Measurements from ENCODE around the gene SUN2.
"Not testable (repeated sequence)": the region's sequence is repeated elsewhere in the genome, so short reads cannot be mapped to it uniquely, and the experiment has no call there.

Gene SUN2

GRCh38 chr22:38755911-38756532 lies at the start of gene SUN2:
TSS of gene SUN2 (minus strand) at chr22:38755998. CDS start at chr22:38752628, 3,370 bp downstream.
- H3K36me3 Mint-ChIP-seq (ENCODE audit: low read depth): peaks cover 42% of the 10 kb centered on the region
- H3K9me3 Mint-ChIP-seq: no peaks in the 10 kb centered on the region
- peak; percentile 95 for DNase-seq
- peak within 1 kb of the TSS; percentile 88 for H3K4me3 Mint-ChIP-seq
- H3K27ac Mint-ChIP-seq: peak within 1 kb of the TSS; percentile 99
- H3K4me1 Mint-ChIP-seq (ENCODE audit: low read depth): peaks cover 62% of the 10 kb centered on the region
- H3K27me3 Mint-ChIP-seq: no peaks in the 10 kb centered on the region

GRCh38 chr22:38805041-38805593 lies 49.3 kb upstream of the SUN2 start:
- H3K4me1 Mint-ChIP-seq (ENCODE audit: low read depth); DNase-seq; H3K36me3 Mint-ChIP-seq (ENCODE audit: low read depth); H3K9me3 Mint-ChIP-seq; H3K27ac Mint-ChIP-seq; H3K4me3 Mint-ChIP-seq: not testable (repeated sequence)
- H3K27me3 Mint-ChIP-seq: peaks cover 11% of the 10 kb centered on the region

GRCh38 chr22:38802671-38803121 lies 46.9 kb upstream of the SUN2 start:
- peaks cover 11% of the 10 kb centered on the region for H3K4me1 Mint-ChIP-seq (ENCODE audit: low read depth)
- H3K4me3 Mint-ChIP-seq: no peak overlapping the region
- H3K27me3 Mint-ChIP-seq: peaks cover 11% of the 10 kb centered on the region
- no peak for DNase-seq
- peaks cover 5% of the 10 kb centered on the region for H3K9me3 Mint-ChIP-seq
- no peaks in the 10 kb centered on the region for H3K36me3 Mint-ChIP-seq (ENCODE audit: low read depth)
- H3K27ac Mint-ChIP-seq: no peak overlapping the region

GRCh38 chr22:38799265-38800002 lies 43.6 kb upstream of the SUN2 start:
- no peak for DNase-seq
- Mint-ChIP-seq H3K9me3 (peaks cover 5% of the 10 kb centered on the region), H3K4me1 (ENCODE audit: low read depth) (peaks cover 17% of the 10 kb centered on the region), H3K27ac (no peak overlapping the region), H3K4me3 (no peak overlapping the region), H3K27me3 (peaks cover 11% of the 10 kb centered on the region), H3K36me3 (ENCODE audit: low read depth) (no peaks in the 10 kb centered on the region)

GRCh38 chr22:38798496-38798895 lies 42.7 kb upstream of the SUN2 start:
- H3K36me3 Mint-ChIP-seq (ENCODE audit: low read depth): peaks cover under 1% of the 10 kb centered on the region
- no peak for DNase-seq
- no peak overlapping the region for H3K27ac Mint-ChIP-seq
- no peak overlapping the region for H3K4me3 Mint-ChIP-seq
- H3K4me1 Mint-ChIP-seq (ENCODE audit: low read depth): peaks cover 20% of the 10 kb centered on the region
- peaks cover 7% of the 10 kb centered on the region for H3K27me3 Mint-ChIP-seq
- peaks cover 5% of the 10 kb centered on the region for H3K9me3 Mint-ChIP-seq

GRCh38 chr22:38796262-38796957 lies 40.6 kb upstream of the SUN2 start:
- Mint-ChIP-seq H3K27me3 (peaks cover 3% of the 10 kb centered on the region), H3K9me3 (peaks cover 5% of the 10 kb centered on the region), H3K27ac (no peak overlapping the region), H3K4me3 (no peak overlapping the region), H3K36me3 (ENCODE audit: low read depth) (peaks cover 5% of the 10 kb centered on the region), H3K4me1 (ENCODE audit: low read depth) (peaks cover 30% of the 10 kb centered on the region)
- no peak for DNase-seq

GRCh38 chr22:38795569-38795968 lies 39.8 kb upstream of the SUN2 start:
- no peak for DNase-seq
- H3K36me3 Mint-ChIP-seq (ENCODE audit: low read depth): peaks cover 5% of the 10 kb centered on the region
- peaks cover 3% of the 10 kb centered on the region for H3K27me3 Mint-ChIP-seq
- H3K9me3 Mint-ChIP-seq: peaks cover 5% of the 10 kb centered on the region
- H3K4me3 Mint-ChIP-seq: no peak overlapping the region
- peaks cover 30% of the 10 kb centered on the region for H3K4me1 Mint-ChIP-seq (ENCODE audit: low read depth)
- H3K27ac Mint-ChIP-seq: no peak overlapping the region

- peak within 1 kb of the TSS; percentile 82 for H3K4me3 Mint-ChIP-seq
- DNase-seq: peak; percentile 89
- H3K9me3 Mint-ChIP-seq: peaks cover 2% of the 10 kb centered on the region
- peaks cover 5% of the 10 kb centered on the region for H3K36me3 Mint-ChIP-seq (ENCODE audit: low read depth)
- peak within 1 kb of the TSS; percentile 82 for H3K27ac Mint-ChIP-seq
- H3K27me3 Mint-ChIP-seq: peaks cover 3% of the 10 kb centered on the region
- H3K4me1 Mint-ChIP-seq (ENCODE audit: low read depth): peaks cover 29% of the 10 kb centered on the region
These were observed 38.1 kb upstream of the SUN2 start, which contains the start of gene DNAL4 for GRCh38 chr22:38793721-38794466. TSS of gene DNAL4 (minus strand) at chr22:38794143. CDS start at chr22:38782731, 11,412 bp downstream.

- DNase-seq: no peak
- peak overlapping the region; percentile 82 for H3K4me3 Mint-ChIP-seq
- peaks cover 24% of the 10 kb centered on the region for H3K4me1 Mint-ChIP-seq (ENCODE audit: low read depth)
- H3K27ac Mint-ChIP-seq: peak overlapping the region; percentile 82
- H3K36me3 Mint-ChIP-seq (ENCODE audit: low read depth): peaks cover 5% of the 10 kb centered on the region
- peaks cover 3% of the 10 kb centered on the region for H3K27me3 Mint-ChIP-seq
- H3K9me3 Mint-ChIP-seq: no peaks in the 10 kb centered on the region
These were observed 37.5 kb upstream of the SUN2 start for GRCh38 chr22:38793317-38793716.

GRCh38 chr22:38792833-38793232 lies 37.0 kb upstream of the SUN2 start:
- H3K27ac Mint-ChIP-seq: peak overlapping the region; percentile 82
- H3K4me3 Mint-ChIP-seq: peak overlapping the region; percentile 82
- peaks cover 19% of the 10 kb centered on the region for H3K4me1 Mint-ChIP-seq (ENCODE audit: low read depth)
- H3K9me3 Mint-ChIP-seq: no peaks in the 10 kb centered on the region
- H3K36me3 Mint-ChIP-seq (ENCODE audit: low read depth): peaks cover 5% of the 10 kb centered on the region
- peaks cover 3% of the 10 kb centered on the region for H3K27me3 Mint-ChIP-seq
- no peak for DNase-seq

GRCh38 chr22:38789606-38790005 lies 33.8 kb upstream of the SUN2 start:
- DNase-seq: no peak
- H3K27me3 Mint-ChIP-seq: no peaks in the 10 kb centered on the region
- H3K27ac Mint-ChIP-seq: no peak overlapping the region
- no peak overlapping the region for H3K4me3 Mint-ChIP-seq
- H3K9me3 Mint-ChIP-seq: no peaks in the 10 kb centered on the region
- H3K4me1 Mint-ChIP-seq (ENCODE audit: low read depth): peaks cover 18% of the 10 kb centered on the region
- peaks cover 5% of the 10 kb centered on the region for H3K36me3 Mint-ChIP-seq (ENCODE audit: low read depth)

- no peak for DNase-seq
- Mint-ChIP-seq H3K27me3 (no peaks in the 10 kb centered on the region), H3K36me3 (ENCODE audit: low read depth) (peaks cover 5% of the 10 kb centered on the region), H3K4me1 (ENCODE audit: low read depth) (peaks cover 12% of the 10 kb centered on the region), H3K27ac (no peak overlapping the region), H3K4me3 (no peak overlapping the region), H3K9me3 (no peaks in the 10 kb centered on the region)
These were observed 33.0 kb upstream of the SUN2 start for GRCh38 chr22:38788846-38789245.

GRCh38 chr22:38788021-38788816 lies 32.4 kb upstream of the SUN2 start:
- no peaks in the 10 kb centered on the region for H3K9me3 Mint-ChIP-seq
- H3K4me1 Mint-ChIP-seq (ENCODE audit: low read depth): peaks cover 15% of the 10 kb centered on the region
- H3K4me3 Mint-ChIP-seq: no peak overlapping the region
- peaks cover 2% of the 10 kb centered on the region for H3K36me3 Mint-ChIP-seq (ENCODE audit: low read depth)
- H3K27me3 Mint-ChIP-seq: no peaks in the 10 kb centered on the region
- no peak overlapping the region for H3K27ac Mint-ChIP-seq
- no peak for DNase-seq

All from activated T-cell treated with anti-CD3 and anti-CD28 coated beads, Interleukin-2, amount 50 U/mL, for 24 hours (primary cell).